ENCODE results near the gene ZNF440. TPM values are rescaled to one million over a fixed set of nuclear protein-coding genes. Genes with fewer than 3 reads are reported as not detected.

ZNF440 gene
- total RNA-seq, 1 donor from 2014 or later = 25.8 TPM

- no peak overlapping the region for H3K4me3 ChIP-seq
- Mint-ChIP-seq H3K36me3 (no peaks in the 10 kb centered on the region), H3K27me3 (ENCODE audit: insufficient read depth, low read depth) (peaks cover 3% of the 10 kb centered on the region), H3K4me1 (no peaks in the 10 kb centered on the region), H3K9me3 (peaks cover 21% of the 10 kb centered on the region), H3K27ac (no peak overlapping the region), H3K4me3 (no peak overlapping the region)
- no peak for DNase-seq (ENCODE audit: low spot score)
- H2AFZ ChIP-seq (replicated peaks) = no peak overlapping the region
- H3K9ac ChIP-seq = no peak overlapping the region
- no peaks in the 10 kb centered on the region for H3F3A ChIP-seq (ENCODE audit: low read depth)
- no peaks in the 10 kb centered on the region for H3K36me3 ChIP-seq
- no peaks in the 10 kb centered on the region for H3K4me1 ChIP-seq
- no peak overlapping the region for H3K27ac ChIP-seq
- H3K9me3 ChIP-seq (ENCODE audit: low read depth) = no peaks in the 10 kb centered on the region
- TF ChIP-seq CTCF (IDR thresholded peaks at IDR 0.05) (no peak), EZH2 (IDR thresholded peaks at IDR 0.05) (no peak), EZH2phosphoT487 (IDR thresholded peaks at IDR 0.05) (no peak)
- no peaks in the 10 kb centered on the region for H3K79me2 ChIP-seq (ENCODE audit: low read depth)
- no peak overlapping the region for H3K4me2 ChIP-seq
- H4K20me1 ChIP-seq (ENCODE audit: low read depth) = no peaks in the 10 kb centered on the region
- H3K27me3 ChIP-seq = no peaks in the 10 kb centered on the region
Measured at GRCh38 chr19:11853358-11853757, 39.3 kb downstream of the ZNF440 start.

GRCh38 chr19:11856596-11857250 is 42.6 kb downstream of the ZNF440 start:
- Mint-ChIP-seq H3K27me3 (ENCODE audit: insufficient read depth, low read depth) (no peaks in the 10 kb centered on the region), H3K4me1 (no peaks in the 10 kb centered on the region), H3K9me3 (peaks cover 12% of the 10 kb centered on the region), H3K4me3 (no peak overlapping the region), H3K27ac (no peak overlapping the region), H3K36me3 (no peaks in the 10 kb centered on the region)
- no peaks in the 10 kb centered on the region for H3K9me3 ChIP-seq (ENCODE audit: low read depth)
- DNase-seq (ENCODE audit: low spot score) = no peak
- no peak overlapping the region for H3K9ac ChIP-seq
- H3K4me3 ChIP-seq = no peak overlapping the region
- H3K4me2 ChIP-seq = no peak overlapping the region
- no peak for TF ChIP-seq EZH2phosphoT487 (IDR thresholded peaks at IDR 0.05)
- TF ChIP-seq EZH2 (IDR thresholded peaks at IDR 0.05) = no peak
- no peak for TF ChIP-seq CTCF (IDR thresholded peaks at IDR 0.05)
- H3K4me1 ChIP-seq = no peaks in the 10 kb centered on the region
- no peaks in the 10 kb centered on the region for H3K79me2 ChIP-seq (ENCODE audit: low read depth)
- no peaks in the 10 kb centered on the region for H3K27me3 ChIP-seq
- H3F3A ChIP-seq (ENCODE audit: low read depth) = no peaks in the 10 kb centered on the region
- H2AFZ ChIP-seq (replicated peaks) = no peak overlapping the region
- H3K36me3 ChIP-seq = no peaks in the 10 kb centered on the region
- H3K27ac ChIP-seq = no peak overlapping the region
- H4K20me1 ChIP-seq (ENCODE audit: low read depth) = no peaks in the 10 kb centered on the region

- H3K9me3 Mint-ChIP-seq = peaks cover 35% of the 10 kb centered on the region
- no peaks in the 10 kb centered on the region for H3F3A ChIP-seq (ENCODE audit: low read depth)
- no peak overlapping the region for H3K4me3 Mint-ChIP-seq
Measured at GRCh38 chr19:11860721-11861120, 46.6 kb downstream of the ZNF440 start.

More at GRCh38 chr19:11860721-11861120, 46.6 kb downstream of the ZNF440 start:
- no peaks in the 10 kb centered on the region for H4K20me1 ChIP-seq (ENCODE audit: low read depth)
- no peak overlapping the region for H3K4me3 ChIP-seq
- no peak overlapping the region for H2AFZ ChIP-seq (replicated peaks)
- Mint-ChIP-seq H3K36me3 (no peaks in the 10 kb centered on the region), H3K4me1 (no peaks in the 10 kb centered on the region), H3K27me3 (ENCODE audit: insufficient read depth, low read depth) (no peaks in the 10 kb centered on the region), H3K27ac (no peak overlapping the region)
- no peak overlapping the region for H3K27ac ChIP-seq
- no peaks in the 10 kb centered on the region for H3K4me1 ChIP-seq
- no peak overlapping the region for H3K4me2 ChIP-seq
- no peak for DNase-seq (ENCODE audit: low spot score)
- no peaks in the 10 kb centered on the region for H3K27me3 ChIP-seq
- H3K9ac ChIP-seq = no peak overlapping the region
- TF ChIP-seq EZH2 (IDR thresholded peaks at IDR 0.05) (no peak), EZH2phosphoT487 (IDR thresholded peaks at IDR 0.05) (no peak), CTCF (IDR thresholded peaks at IDR 0.05) (no peak)
- H3K36me3 ChIP-seq = no peaks in the 10 kb centered on the region
- no peaks in the 10 kb centered on the region for H3K79me2 ChIP-seq (ENCODE audit: low read depth)
- H3K9me3 ChIP-seq (ENCODE audit: low read depth) = no peaks in the 10 kb centered on the region
